Measurements from ENCODE around the gene ANKRD23. TPM values are rescaled to one million over a fixed set of nuclear protein-coding genes. Genes with fewer than 3 reads are reported as not detected.

Gene ANKRD23
- total RNA-seq, 5 donors from 2014 or later (not counting 1 experiment from before 2014, with no cell fraction given), result 10.1 to 19.5 (median 16.4) TPM

GRCh38 chr2:96822786-96823185, 21.0 kb downstream of the ANKRD23 start:
- H3K9me3 ChIP-seq, result no peaks in the 10 kb centered on the region
- no peak for DNase-seq
- no peak overlapping the region for H3K4me3 ChIP-seq (ENCODE audit: control insufficient read depth in 1 of 2, extremely low read depth in 1 of 2, low read length in 1 of 2)
- CTCF ChIA-PET, result no interaction called here
- Mint-ChIP-seq H3K36me3 (peaks cover 25% of the 10 kb centered on the region), H3K27ac (peak overlapping the region in 1 of 2 donors; percentile 53), H3K27me3 (no peaks in the 10 kb centered on the region), H3K4me3 (no peak overlapping the region), H3K4me1 (peaks cover 40 to 57% (median 50%) of the 10 kb centered on the region in 3 donors), H3K9me3 (no peaks in the 10 kb centered on the region)
- H3K27me3 ChIP-seq (replicated peaks in 1 of 2; ENCODE audit: control insufficient read depth in 2 of 2, extremely low read depth in 1 of 2, insufficient read depth in 2 of 2, low read length in 1 of 2), result no peaks in the 10 kb centered on the region
- POLR2A ChIA-PET, result no interaction called here
- H3K27ac ChIP-seq (ENCODE audit: low read length), result no peak overlapping the region
- no peak for ATAC-seq (replicated peaks in 1 of 4)
- WGBS (ENCODE audit: insufficient coverage), result 94% methylated on average over 4 of the region's 4 CpGs
- H3K36me3 ChIP-seq (ENCODE audit: control insufficient read depth in 2 of 2, extremely low read depth in 1 of 2, insufficient read depth in 1 of 2, low read length in 1 of 2), result peaks cover 24 to 54% of the 10 kb centered on the region in 2 donors
- peaks cover 15 to 51% of the 10 kb centered on the region in 2 experiments for H3K4me1 ChIP-seq (ENCODE audit: control insufficient read depth in 1 of 2, extremely low read depth in 1 of 2, insufficient read depth in 2 of 2, low read length in 2 of 2)

DNA sequence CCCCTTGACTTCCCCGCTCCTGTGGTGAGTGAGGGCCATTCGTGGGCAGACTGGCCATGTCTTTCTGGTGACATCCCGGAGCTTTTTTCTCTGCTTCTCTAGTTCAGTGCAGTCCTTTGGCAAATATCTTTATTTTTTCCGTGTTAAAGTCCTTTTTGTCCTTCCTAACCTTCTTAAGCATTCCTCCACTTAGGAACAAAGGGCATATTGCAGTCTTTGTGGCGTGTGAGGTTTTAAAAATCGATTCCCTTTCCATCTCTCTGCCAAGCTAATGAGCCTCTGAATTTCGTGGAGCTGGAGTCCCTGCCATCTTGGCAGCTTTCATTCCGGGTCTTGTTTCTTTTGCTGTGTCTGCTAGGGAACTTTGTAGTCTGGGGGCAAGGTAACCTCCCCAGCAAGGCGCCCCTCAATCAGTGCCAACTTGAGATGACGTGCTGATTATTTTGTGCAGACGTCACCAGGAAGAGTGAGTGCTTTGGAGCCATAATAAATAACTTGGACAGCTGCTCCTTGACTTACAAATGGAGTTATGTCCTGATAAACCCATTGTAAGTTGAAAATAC, 22.6 kb downstream of the ANKRD23 start:
- CTCF ChIA-PET, result interaction anchor here in 1 of 2 donors (0.6 kb wide), 1 partner anchor 61 kb away, joined by 5 read pairs; no protein-coding TSS in a partner anchor
- POLR2A ChIA-PET, result no interaction called here
- WGBS (ENCODE audit: insufficient coverage), result 94% methylated on average over 3 of the region's 11 CpGs
- no peak overlapping the region for H3K4me3 Mint-ChIP-seq
- no peak for ATAC-seq (replicated peaks in 1 of 4)
- no peaks in the 10 kb centered on the region for H3K9me3 Mint-ChIP-seq
- Histone ChIP-seq H3K9me3 (no peaks in the 10 kb centered on the region), H3K27me3 (replicated peaks in 1 of 2; ENCODE audit: control insufficient read depth in 2 of 2, extremely low read depth in 1 of 2, insufficient read depth in 2 of 2, low read length in 1 of 2) (no peaks in the 10 kb centered on the region), H3K4me3 (ENCODE audit: control insufficient read depth in 1 of 2, extremely low read depth in 1 of 2, low read length in 1 of 2) (no peak overlapping the region), H3K4me1 (ENCODE audit: control insufficient read depth in 1 of 2, extremely low read depth in 1 of 2, insufficient read depth in 2 of 2, low read length in 2 of 2) (peaks cover 23 to 59% of the 10 kb centered on the region in 2 experiments), H3K27ac (ENCODE audit: low read length) (no peak overlapping the region), H3K36me3 (ENCODE audit: control insufficient read depth in 2 of 2, extremely low read depth in 1 of 2, insufficient read depth in 1 of 2, low read length in 1 of 2) (peaks cover 14 to 40% of the 10 kb centered on the region in 2 donors)
- H3K27me3 Mint-ChIP-seq, result no peaks in the 10 kb centered on the region
- H3K4me1 Mint-ChIP-seq, result peaks cover 46 to 60% (median 58%) of the 10 kb centered on the region in 3 donors
- peak overlapping the region; percentile 9 to 61 for H3K27ac Mint-ChIP-seq
- no peak for DNase-seq
- H3K36me3 Mint-ChIP-seq, result peaks cover 20% of the 10 kb centered on the region

DNA sequence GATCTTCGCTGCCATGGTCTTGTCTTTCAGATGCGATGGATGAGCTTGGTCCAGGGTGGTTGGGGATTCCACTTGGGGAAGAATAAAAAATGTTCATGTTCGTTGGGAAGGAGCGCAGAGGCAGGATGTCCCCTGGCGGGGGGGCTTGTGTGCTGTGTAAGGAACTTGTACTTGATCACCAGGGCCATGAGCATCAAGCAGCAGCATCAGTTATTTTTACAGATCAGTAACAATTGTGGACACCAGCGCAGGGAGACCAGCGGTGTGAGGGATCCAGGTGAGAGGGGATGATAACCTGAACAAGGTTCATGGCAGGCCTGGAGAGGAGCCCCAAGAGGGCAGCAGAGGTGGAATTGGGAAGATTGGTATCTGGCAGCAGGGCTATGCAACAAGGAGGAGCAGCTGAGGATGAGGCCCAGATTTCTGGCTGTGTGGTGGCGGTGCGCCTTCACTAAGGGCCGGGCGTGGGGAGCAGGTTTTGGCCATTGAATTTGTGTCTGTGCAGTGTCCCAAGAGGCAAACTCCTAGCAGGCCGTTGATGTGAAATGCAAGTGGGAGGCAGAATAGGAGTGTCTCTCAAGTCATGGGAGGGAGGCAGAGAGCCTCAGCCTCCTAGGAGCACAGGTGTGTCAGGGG, 23.8 kb downstream of the ANKRD23 start:
- Histone ChIP-seq H3K27me3 (replicated peaks in 1 of 2; ENCODE audit: control insufficient read depth in 2 of 2, extremely low read depth in 1 of 2, insufficient read depth in 2 of 2, low read length in 1 of 2) (no peaks in the 10 kb centered on the region), H3K9me3 (no peaks in the 10 kb centered on the region), H3K4me3 (ENCODE audit: control insufficient read depth in 1 of 2, extremely low read depth in 1 of 2, low read length in 1 of 2) (no peak overlapping the region), H3K4me1 (ENCODE audit: control insufficient read depth in 1 of 2, extremely low read depth in 1 of 2, insufficient read depth in 2 of 2, low read length in 2 of 2) (peaks cover 23 to 64% of the 10 kb centered on the region in 2 experiments), H3K27ac (ENCODE audit: low read length) (no peak overlapping the region), H3K36me3 (ENCODE audit: control insufficient read depth in 2 of 2, extremely low read depth in 1 of 2, insufficient read depth in 1 of 2, low read length in 1 of 2) (peaks cover 9 to 30% of the 10 kb centered on the region in 2 donors)
- DNase-seq (no peak), ATAC-seq (replicated peaks in 1 of 4) (no peak)
- 90% methylated on average over 11 of the region's 12 CpGs for WGBS (ENCODE audit: insufficient coverage)
- Mint-ChIP-seq H3K4me1 (peaks cover 53 to 66% (median 63%) of the 10 kb centered on the region in 3 donors), H3K9me3 (no peaks in the 10 kb centered on the region), H3K27me3 (no peaks in the 10 kb centered on the region), H3K36me3 (peaks cover 17% of the 10 kb centered on the region), H3K27ac (peak overlapping the region in 1 of 2 donors; percentile 40), H3K4me3 (peak overlapping the region; percentile 84 to 86 (median 85))
- ChIA-PET POLR2A (no interaction called here), CTCF (no interaction called here)

DNA sequence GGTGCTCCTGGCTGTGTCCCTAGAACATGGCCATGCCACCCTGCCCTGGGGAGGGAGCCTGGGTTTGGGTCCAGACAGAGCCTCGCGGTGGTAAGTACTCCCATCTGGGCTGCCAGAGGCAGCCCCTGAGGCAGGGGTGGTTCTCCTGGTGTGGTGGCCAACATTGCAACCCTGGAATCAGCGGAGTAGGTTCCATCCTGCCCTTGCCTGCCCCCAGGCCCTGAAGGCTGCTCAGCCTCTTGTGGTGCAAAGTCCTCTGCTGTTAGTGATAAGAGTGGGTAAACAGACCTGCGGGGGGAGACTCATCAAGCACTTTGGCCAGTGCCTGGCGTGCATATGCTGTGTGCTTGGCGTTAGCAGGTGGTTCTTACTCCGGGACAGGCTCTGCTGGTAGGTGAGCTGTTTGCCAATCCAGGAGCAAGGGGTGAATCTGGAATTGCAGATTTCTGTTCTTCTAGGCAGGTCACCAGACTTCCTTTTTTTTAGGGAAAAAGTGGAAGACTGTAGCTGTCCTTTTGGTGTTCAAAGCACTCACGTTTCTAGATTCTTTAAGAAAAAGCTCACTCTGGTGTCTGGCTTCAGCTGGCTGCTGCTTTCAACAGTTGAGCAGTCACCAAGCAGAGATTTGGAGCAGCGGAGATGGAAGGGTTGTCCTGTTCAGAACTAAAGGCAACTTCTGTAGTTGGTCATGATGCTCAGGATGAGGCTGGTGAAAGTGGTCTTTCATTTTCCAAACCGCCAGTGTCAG, 24.5 kb downstream of the ANKRD23 start:
- 89% methylated on average over 10 of the region's 10 CpGs for WGBS (ENCODE audit: insufficient coverage)
- peak overlapping the region; percentile 84 to 86 (median 85) for H3K4me3 Mint-ChIP-seq
- peak overlapping the region in 1 of 2 donors; percentile 40 for H3K27ac Mint-ChIP-seq
- no peaks in the 10 kb centered on the region for H3K9me3 Mint-ChIP-seq
- ChIA-PET POLR2A (interaction anchor here (0.6 kb wide), 2 partner anchors 25 to 33 kb away, joined by 6 to 9 read pairs; no protein-coding TSS in a partner anchor), CTCF (interaction anchor here in 1 of 2 donors (0.6 to 1.2 kb wide), 2 partner anchors 39 to 475 kb away, joined by 3 to 5 read pairs; partner anchors contain the start of gene ANKRD39)
- Histone ChIP-seq H3K4me3 (ENCODE audit: control insufficient read depth in 1 of 2, extremely low read depth in 1 of 2, low read length in 1 of 2) (no peak overlapping the region), H3K9me3 (no peaks in the 10 kb centered on the region), H3K27ac (ENCODE audit: low read length) (no peak overlapping the region), H3K36me3 (ENCODE audit: control insufficient read depth in 2 of 2, extremely low read depth in 1 of 2, insufficient read depth in 1 of 2, low read length in 1 of 2) (peaks cover 4 to 26% of the 10 kb centered on the region in 2 donors), H3K4me1 (ENCODE audit: control insufficient read depth in 1 of 2, extremely low read depth in 1 of 2, insufficient read depth in 2 of 2, low read length in 2 of 2) (peaks cover 23 to 61% of the 10 kb centered on the region in 2 experiments), H3K27me3 (replicated peaks in 1 of 2; ENCODE audit: control insufficient read depth in 2 of 2, extremely low read depth in 1 of 2, insufficient read depth in 2 of 2, low read length in 1 of 2) (no peaks in the 10 kb centered on the region)
- DNase-seq (no peak), ATAC-seq (replicated peaks in 1 of 4) (no peak)
- H3K4me1 Mint-ChIP-seq, result peaks cover 55 to 68% (median 65%) of the 10 kb centered on the region in 3 donors
- peaks cover 17% of the 10 kb centered on the region for H3K36me3 Mint-ChIP-seq
- no peaks in the 10 kb centered on the region for H3K27me3 Mint-ChIP-seq

DNA sequence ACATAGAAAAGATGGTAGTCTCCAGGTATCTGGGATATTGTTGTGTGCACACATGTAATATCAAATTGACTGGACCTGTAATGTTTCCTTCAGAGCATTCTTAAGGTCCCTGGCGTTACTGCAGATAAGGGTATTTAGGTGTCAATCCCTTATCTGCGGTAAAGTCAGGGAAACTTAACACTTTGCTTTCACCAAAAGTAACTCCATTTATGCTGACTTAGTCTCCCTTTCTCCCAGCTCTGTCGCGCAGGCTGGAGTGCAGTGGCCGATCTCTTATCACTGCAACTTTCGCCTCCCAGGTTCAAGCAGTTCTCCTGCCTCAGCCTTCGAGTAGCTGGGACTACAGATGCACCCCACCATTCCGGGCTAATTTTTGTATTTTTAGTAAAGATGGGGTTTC, 25.9 kb downstream of the ANKRD23 start:
- Histone ChIP-seq H3K4me1 (ENCODE audit: control insufficient read depth in 1 of 2, extremely low read depth in 1 of 2, insufficient read depth in 2 of 2, low read length in 2 of 2) (peaks cover 23 to 55% of the 10 kb centered on the region in 2 experiments), H3K27me3 (replicated peaks in 1 of 2; ENCODE audit: control insufficient read depth in 2 of 2, extremely low read depth in 1 of 2, insufficient read depth in 2 of 2, low read length in 1 of 2) (no peaks in the 10 kb centered on the region), H3K27ac (ENCODE audit: low read length) (no peak overlapping the region), H3K36me3 (ENCODE audit: control insufficient read depth in 2 of 2, extremely low read depth in 1 of 2, insufficient read depth in 1 of 2, low read length in 1 of 2) (peaks cover 0 to 18% of the 10 kb centered on the region in 2 donors), H3K4me3 (ENCODE audit: control insufficient read depth in 1 of 2, extremely low read depth in 1 of 2, low read length in 1 of 2) (peak overlapping the region in 1 of 2 donors; percentile 58), H3K9me3 (no peaks in the 10 kb centered on the region)
- DNase-seq (no peak), ATAC-seq (replicated peaks in 1 of 4) (no peak)
- Mint-ChIP-seq H3K27ac (peak overlapping the region; percentile 71 to 78), H3K9me3 (no peaks in the 10 kb centered on the region), H3K4me3 (peak overlapping the region; percentile 84 to 86 (median 85)), H3K36me3 (peaks cover 17% of the 10 kb centered on the region), H3K4me1 (peaks cover 56 to 66% (median 66%) of the 10 kb centered on the region in 3 donors), H3K27me3 (no peaks in the 10 kb centered on the region)
- ChIA-PET CTCF (interaction anchor here in 1 of 2 donors (0.6 to 2.2 kb wide), 2 partner anchors 13 to 40 kb away, joined by 4 to 6 read pairs; partner anchors contain the start of gene ANKRD39), POLR2A (interaction anchor here in 1 of 2 donors (0.5 kb wide), 1 partner anchor 44 kb away, joined by 5 read pairs; no protein-coding TSS in a partner anchor)
- 98% methylated on average over 6 of the region's 8 CpGs for WGBS (ENCODE audit: insufficient coverage)
